HG03469 (cell line): ENCODE measurements around the gene PHAF1.
"Not testable (repeated sequence)": the region's sequence is repeated elsewhere in the genome, so short reads cannot be mapped to it uniquely, and the experiment has no call there.

Experiments
- ATAC-seq: cut with Tn5 transposase; IDR thresholded peaks from one replicate; pipeline ENCODE4 v1.9.1; 2021; ENCODE audit warnings: mild to moderate bottlenecking, moderate library complexity, moderate number of reproducible peaks; ENCODE audit not compliant: unreplicated experiment

PHAF1 gene

DNA sequence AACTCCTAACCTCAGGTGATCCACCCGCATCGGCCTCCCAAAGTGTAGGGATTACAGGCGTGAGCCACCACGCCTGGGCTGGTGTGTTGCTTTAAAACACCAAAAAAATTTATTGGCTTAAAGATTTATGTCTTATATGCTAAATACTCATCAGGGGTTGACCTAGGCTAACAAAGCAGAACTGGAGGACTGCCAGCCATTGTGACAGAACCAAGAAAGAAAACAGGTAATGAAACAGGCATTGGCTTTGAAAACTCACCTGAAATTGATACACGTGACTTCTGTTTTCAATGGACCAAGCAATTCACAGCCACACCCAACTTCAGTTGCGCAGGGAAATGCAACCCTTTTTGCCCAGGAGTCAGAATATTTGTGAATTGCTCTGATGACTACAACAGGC lies 4.9 kb upstream of the PHAF1 start:
- ATAC-seq: no peak

DNA sequence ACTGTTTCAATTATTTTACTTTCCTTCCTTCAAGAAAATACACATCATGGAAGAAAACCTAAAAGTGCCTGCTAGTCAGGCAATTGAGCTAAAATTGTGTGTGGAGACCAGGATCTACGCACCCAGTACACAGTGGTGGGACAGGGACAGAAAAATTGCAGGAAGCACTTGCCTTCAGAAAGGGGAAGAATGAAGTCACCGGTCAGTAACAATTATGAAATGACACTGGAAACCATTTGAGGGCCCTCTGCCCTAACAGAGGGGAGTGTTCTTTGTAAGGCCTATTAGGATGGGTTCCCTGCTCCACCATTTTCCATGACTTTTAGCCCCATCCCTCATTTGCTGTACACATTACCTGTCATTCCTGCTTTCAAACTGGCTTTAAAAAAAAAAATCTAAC lies 4.5 kb upstream of the PHAF1 start:
- no peak for ATAC-seq

DNA sequence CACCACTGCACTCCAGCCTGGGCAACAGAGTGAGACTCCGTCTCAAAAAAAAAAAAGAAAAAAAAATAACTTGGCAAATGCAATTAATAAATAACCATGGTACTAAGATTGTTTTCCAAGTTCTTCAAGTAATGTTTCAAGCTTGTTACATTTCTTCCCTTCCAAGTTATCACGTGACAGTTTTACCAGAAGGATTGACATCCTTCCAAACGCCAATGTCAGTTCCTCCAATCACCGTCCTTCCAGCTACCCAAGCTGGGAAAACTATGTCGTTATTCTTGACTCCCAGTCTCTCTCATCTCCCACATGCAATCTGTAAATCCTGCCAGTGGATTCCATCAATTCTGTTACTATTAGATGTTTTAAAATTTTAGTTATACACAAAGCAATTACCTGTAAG lies 3.9 kb upstream of the PHAF1 start:
- no peak for ATAC-seq

DNA sequence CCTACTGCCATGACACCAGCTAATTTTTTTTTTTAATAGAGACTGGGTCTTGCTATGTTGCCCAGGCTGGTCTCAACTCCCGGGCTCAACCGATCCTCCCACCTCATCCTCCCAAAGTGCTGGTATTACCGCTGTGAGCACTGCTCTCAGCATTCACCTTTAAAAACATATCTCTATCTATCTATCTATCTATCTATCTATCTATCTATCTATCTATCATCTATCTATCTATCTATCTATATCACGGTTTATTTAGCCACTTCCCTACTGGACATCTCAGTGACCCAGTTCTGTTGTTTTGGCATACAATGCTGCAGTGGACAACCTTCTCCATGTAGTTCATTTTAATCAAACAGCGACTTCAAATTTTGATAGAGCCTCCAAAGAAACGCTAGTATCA lies 1.3 kb upstream of the PHAF1 start:
- no peak for ATAC-seq

DNA sequence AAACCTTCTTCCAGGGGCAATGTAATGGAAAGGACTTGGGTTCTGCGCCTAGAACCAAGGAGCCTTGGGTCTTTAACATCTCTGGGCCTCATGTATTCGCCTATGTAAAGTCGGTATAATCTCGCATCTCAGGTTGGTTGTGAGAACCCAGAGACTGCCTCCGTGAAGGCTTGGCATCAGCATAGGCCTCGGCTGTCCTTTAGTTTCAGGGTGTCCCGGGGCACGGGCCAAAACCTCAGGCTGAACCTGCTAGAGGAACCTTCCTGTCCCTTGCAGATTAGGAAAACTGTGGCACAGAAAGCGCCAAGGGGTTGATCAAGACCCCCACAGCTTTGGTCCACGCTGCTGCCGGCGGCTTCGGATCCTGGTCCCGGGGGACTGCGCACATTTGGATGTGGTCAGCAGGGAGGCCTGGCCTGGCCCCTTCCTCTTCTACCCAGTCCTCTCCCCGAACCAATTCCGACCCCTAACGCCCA lies 772 bp upstream of the PHAF1 start:
- no peak for ATAC-seq

DNA sequence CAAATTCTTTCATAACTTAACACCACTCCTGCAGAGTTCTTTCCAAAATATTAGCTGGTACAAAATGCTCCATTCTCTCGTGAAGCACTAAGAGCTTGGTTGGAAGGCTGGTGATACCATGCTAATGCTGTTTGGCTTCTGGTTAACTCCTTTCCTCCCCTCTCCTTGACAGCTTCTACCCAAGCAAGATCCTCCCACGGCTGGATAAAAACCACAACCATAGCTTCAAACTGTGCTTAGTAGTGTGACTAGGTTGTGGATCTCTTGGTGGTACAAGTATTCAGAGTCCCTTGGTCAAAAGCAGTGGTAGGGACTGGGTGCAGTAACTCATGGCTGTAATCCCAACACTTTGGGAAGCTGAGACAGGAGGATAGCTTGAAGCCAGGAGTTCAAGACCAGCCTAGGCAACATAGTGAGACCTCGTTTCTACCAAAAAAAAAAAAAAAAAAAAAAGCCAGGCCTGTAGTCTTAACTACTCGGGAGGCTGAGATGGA lies 2.3 kb downstream of the PHAF1 start:
- no peak for ATAC-seq

DNA sequence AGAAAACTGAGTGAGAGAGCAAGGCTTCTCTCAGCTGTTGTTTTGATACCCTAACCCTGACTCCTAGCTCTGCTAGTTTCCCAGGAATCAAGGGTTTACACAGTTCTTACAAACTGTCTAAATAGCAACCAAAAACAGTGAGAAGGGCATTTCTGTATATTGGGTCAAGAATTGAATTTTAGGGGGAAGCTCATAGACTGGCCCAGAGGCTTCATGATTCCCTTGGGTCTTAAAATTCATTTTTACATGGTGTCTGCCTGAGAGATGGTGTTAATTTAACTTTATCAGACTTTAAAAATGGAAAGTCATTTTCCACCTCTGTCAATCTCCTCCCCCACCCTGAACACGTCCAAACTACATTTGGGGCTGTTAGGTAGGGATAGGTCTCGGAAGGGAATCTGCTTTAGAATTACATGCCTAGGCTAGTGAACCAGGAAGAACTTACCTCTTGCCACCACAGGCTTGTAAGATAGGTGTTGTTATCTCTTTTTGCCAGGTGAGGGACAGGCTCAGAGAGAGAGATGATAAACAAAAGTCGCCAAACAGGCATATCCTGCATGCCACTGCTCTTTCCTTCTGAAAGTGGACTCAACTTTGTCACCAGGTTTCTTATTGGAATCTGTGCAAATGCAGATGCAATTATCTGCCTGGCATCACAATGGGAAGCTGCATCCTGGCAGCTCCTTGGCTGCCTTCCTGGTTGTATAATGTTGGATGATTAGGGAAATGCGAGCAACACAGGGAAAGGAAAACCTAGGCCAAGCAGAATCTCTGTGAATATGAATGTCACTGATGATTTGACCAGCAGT lies 3.1 kb downstream of the PHAF1 start:
- ATAC-seq: no peak

DNA sequence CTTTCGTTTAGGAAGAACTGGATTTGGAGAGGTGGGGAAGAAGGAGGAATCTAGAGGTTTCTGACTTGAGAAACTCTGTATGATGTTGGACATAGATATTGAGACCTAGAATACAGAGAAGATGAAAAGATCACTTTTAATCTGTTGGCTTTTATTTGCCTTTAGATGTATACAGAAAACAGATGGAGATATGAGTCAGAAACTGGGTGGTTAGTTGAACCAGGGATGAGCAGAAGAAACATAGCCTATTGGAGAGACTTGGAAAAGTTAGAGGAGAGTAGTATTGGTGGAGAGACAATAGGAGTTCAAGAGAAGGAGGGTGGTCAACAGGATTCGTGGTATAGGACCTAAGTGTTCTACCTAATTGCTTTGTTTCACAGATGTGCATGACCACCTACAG lies 5.1 kb downstream of the PHAF1 start:
- no peak for ATAC-seq

DNA sequence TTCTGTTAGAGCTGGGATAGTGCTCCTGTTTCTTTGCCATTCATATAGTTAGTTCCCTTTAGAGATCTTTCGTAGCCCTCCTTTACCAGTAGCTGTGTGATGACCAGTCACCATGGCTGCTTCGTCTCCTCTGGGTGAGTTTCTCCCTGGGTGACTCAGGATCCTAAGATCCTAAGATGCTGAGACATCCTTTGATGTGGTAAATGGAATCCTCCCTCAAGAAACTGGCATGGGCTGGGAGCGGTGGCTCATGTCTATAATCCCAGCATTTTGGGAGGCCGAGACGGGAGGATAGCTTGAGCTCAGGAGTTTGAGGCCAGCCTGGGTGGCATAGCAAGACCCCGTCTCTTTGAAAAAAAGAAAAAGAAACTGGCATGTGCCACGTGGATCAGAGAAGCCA lies 5.9 kb downstream of the PHAF1 start:
- no peak for ATAC-seq

DNA sequence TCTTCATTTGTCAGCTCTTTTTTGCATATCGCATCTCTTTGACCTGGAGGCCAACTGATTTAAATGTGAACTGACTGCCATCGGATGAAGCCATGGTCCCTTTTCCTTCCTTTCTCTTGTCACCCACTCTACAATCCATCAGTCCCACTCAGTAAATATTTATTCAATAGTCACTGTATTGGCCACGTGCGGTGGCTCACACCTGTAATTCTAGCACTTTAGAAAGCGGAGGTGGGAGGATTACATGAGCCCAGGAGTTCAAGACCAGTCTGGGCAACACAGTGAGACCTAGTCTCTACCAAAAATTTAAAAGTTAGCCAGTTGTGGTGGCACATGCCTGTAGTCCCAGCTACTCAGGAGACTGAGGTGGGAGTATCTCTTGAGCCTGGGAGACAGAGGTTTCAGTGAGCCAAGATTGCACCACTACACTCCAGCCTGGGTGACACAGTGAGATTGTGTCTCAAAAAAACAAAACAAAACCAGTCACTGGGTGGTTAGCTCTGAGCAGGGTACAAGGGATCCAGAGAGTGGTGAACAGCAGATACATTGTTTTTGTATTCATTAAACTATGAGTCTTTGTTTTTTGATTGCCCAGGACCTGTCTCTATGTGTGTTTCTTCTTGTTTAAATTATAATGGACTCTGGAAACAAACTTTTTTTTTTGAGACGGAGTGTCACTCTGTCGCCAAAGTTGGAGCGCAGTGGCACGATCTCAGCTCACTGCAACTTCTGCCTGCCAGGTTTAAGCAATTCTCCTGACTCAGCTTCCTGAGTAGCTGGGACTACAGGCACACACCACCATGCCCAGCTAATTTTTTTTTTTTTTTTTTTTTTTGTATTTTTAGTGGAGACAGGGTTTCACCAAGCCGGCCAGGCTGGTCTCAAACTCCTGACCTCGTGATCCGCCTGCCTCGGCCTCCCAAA lies 6.9 kb downstream of the PHAF1 start:
- no peak for ATAC-seq

DNA sequence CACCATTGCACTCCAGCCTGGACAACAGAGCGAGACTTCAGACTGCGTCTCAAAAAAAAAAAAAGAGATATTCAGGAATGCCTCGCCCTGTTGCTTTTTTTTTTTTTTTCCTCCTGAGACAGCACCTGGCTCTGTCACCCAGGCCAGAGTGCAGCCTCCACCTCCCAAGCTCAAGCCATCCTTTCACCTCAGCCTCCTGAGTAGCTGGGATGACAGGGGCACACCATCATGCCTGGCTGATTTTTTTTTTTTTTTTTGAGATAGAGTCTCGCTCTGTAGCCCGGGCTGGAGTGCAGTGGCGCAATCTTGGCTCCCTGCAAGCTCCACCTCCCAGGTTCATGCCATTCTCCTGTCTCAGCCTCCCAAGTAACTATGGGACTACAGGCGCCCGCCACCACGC lies 8.0 kb downstream of the PHAF1 start:
- ATAC-seq: no peak

DNA sequence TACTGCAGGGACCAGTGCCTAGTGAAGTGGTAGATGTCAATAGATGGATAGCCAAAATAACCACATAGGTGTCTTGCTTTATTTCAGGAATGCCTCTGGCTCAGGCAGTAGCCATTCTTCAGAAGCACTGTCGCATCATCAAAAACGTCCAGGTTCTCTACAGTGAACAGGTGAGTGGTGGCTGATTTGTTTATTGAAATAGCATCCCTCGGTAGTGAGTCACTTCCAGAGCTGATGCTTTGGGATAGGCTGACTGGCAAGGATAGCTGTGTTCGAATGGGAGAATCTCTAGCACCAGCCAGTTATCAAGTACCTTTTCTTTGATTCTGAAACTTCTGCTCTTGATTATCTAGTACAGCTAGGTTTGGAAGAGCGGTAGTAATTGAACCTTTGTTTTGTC lies 10.3 kb downstream of the PHAF1 start:
- ATAC-seq: no peak

DNA sequence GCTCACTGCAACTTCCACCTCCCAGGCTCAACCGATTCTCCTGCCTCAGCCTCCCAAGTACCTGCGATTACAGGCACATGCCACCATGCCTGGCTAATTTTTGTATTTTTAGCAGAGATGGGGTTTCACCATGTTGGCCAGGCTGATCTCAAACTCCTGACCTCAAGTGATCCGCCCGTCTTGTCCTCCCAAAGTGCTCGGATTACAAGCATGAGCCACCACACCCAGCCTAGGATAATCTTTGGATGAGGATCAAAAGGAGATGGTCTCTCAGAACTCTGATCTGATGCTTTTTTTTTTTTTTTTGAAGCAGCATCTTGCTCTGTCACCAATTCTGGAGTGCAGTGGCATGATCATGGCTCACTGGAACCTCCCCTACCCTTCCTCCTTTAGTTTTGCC lies 13.1 kb downstream of the PHAF1 start:
- ATAC-seq: not testable (repeated sequence)

DNA sequence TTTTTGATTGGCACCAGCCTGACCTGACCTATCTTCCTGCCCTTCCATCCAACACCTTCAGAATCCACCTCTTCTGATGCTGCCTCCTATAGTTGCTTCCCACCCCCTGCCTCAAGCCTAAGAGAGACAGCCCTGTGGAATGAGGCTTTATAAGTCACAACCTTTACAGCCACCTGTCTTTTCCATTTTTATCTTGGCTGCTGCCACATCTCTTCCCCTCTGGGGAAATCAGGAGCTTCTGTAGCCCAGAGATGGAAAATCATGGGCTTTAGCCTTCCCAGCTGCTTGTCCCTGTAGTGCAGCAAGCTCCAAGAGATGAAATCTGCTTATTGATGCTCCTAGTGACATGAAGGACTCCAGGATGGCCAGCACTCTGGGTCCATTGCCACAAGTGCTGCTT lies 18.7 kb downstream of the PHAF1 start:
- no peak for ATAC-seq

DNA sequence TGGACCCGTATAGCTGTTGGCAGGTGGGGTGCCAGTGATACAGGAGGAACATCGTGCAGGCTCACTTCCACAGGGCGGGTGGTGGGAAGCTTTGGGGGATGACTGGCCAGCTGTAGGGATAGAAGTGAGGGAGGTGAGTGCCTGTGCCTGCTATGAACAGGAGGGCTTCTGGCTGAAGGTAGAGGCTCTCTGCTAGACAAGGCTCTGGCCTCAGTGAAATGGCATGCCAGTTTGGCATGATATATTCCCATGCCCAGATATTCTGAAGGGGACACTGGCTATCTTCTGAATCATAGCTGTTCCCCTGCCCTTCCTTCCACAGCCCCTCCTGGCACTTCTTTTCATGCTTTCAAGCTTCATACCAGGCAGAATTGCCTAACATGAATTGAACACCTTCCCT lies 19.1 kb downstream of the PHAF1 start:
- no peak for ATAC-seq

DNA sequence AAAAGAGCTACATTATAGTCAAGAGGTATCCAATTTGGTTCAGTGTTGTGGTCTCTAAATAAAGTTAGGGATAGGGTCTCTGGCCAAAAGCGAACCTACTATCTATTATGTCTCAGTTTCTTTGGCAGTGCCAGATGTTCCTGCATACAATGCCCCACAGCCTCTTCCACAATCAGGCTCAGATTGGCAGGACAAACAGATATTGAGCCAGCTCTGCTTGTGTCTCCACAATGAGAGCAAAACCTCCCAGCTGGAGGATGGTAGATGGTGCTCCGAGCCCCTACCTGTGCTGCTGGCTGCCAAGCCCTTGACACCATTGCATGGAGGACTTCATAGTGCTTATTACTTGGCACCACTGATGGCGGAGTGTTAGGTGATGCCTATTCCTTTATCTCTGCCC lies 19.7 kb downstream of the PHAF1 start:
- no peak for ATAC-seq

DNA sequence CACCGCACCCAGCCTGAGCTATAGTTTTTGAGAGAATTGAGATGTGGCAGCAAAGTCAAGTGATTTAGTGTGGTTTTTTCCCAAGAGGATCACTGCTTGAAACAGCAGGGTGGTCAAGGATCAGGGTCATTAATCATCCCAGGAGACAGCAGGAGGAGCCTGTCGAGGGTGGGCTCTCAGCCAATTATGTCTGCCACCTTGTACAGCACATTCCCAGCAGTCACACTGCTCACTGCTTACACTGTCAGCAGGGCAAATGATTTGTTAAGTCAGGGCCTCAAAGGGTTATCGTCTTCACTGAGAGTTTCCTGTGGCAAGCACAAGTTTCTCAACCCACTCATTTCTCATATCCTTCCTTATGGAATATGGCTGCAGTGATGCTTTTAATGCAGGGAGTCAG lies 27.9 kb downstream of the PHAF1 start:
- ATAC-seq: no peak

DNA sequence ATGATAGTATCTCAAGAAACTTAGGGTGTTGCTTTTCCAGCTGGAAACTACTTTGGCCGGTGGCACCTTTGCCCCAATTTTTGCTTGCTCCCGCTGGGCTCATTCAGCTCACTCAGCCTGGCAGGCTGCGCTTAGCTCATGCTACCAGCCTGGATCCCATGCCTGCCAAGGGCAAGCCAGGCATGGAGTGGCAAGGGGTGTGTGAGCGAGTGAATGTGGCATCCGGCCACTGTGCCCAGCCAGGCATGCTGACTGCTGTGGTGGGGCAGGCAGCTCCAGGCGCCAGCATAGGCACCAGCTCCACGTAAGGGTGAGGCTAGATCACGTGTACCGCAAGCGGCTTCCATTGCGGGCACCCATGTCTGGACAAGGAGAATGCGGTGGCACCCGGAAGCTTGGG lies 31.6 kb downstream of the PHAF1 start:
- no peak for ATAC-seq

DNA sequence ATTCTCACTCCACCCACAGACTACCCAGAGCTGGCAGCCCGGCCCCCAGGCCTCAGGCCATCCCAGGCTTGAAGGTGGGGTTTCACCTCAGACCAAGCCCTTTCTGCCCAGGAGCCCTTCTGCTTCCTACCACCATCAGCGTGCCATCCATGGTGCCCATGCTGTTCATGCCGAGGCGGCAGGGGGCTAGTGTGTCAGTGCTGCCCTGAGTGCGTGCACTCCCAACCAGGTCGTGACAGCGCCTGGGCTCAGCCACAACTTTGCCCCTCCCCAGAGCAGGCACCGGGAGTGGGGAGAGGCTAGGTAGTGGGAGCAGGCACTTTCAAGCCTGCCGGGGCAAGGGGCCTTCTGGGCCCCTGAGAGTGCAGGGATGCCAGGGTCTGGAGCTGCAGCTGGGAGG lies 32.6 kb downstream of the PHAF1 start:
- ATAC-seq: no peak

DNA sequence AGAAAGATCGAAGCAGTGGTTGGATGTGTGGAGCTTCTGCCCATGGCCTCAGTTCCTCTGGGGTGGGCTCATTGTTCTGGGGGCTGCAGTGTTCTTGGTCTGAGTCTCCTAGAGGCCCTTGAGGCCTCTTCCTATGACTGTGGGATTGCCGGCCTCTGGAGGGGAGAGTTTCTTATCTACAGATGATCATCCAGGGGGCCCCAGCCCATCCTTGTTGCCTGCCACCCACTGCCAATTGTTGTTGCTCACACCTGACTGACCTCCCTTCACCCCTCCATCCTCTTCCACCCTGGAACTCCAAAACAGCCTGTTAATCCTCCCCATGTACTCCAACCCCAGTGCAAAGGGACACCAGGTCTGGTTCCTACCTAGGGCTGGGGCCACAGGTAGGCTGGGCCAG lies 35.2 kb downstream of the PHAF1 start:
- ATAC-seq: no peak

DNA sequence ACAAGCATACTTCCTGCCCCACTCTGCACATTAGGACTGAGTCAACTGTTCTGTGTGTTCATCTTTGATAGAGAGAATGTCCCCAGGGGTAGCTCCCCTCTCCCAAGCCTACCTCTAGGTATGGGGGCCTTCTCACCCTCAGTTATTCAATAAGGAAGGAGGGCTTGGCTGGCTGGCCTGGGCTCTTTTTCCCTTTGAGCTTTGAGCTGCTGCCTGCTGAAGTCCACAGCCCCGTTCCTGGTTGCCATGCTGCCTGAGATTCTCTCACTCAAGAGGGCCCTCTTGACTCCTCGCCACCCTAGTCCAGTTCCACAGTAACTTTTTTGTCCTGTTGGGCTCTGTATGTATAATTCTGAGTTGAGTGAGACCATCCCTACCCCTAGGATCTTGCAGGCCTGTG lies 36.0 kb downstream of the PHAF1 start:
- no peak for ATAC-seq
